Type B pancreatic cell (in vitro differentiated cells): Measurements from ENCODE around the gene AFF3. TPM values are rescaled to one million over a fixed set of nuclear protein-coding genes. Genes with fewer than 3 reads are reported as not detected.

Source experiments
- DNase-seq: peaks from one replicate; pipeline ENCODE4 v3.0.0; 2021; ENCODE audit warnings: mixed read lengths; ENCODE audit not compliant: unreplicated experiment; ENCODE audit errors: extremely low spot score
- H3K27ac Mint-ChIP-seq: 2 replicates; pipeline ENCODE4 v1.8.0; 2021; ENCODE audit warnings: mild to moderate bottlenecking, mixed read lengths
- H3K27me3 Mint-ChIP-seq: 2 replicates; pipeline ENCODE4 v1.8.0; 2021; ENCODE audit warnings: mixed read lengths
- H3K36me3 Mint-ChIP-seq: 2 replicates; pipeline ENCODE4 v1.8.0; 2021; ENCODE audit warnings: mixed read lengths
- H3K4me1 Mint-ChIP-seq: one replicate; pipeline ENCODE4 v1.8.0; 2021; ENCODE audit warnings: mixed read lengths; ENCODE audit not compliant: unreplicated experiment
- H3K4me3 Mint-ChIP-seq: 2 replicates; pipeline ENCODE4 v1.8.0; 2021; ENCODE audit warnings: mild to moderate bottlenecking, mixed read lengths
- H3K9me3 Mint-ChIP-seq: 2 replicates; pipeline ENCODE4 v1.8.0; 2021; ENCODE audit warnings: mixed read lengths
- total RNA-seq: library from RNA; stranded (reverse); gene quantifications from 2 replicates; pipeline ENCODE4 v1.2.1, GENCODE V29; 2021; ENCODE audit warnings: low replicate concordance
- TF ChIP-seq, protein P1 (sequence below): fragments of 200-600 bp; sonication (generic); conservative IDR thresholded peaks from 2 replicates; pipeline ENCODE4 v1.5.0; 2021; ENCODE audit warnings: antibody characterized with exemption, mild to moderate bottlenecking

AFF3 gene
- total RNA-seq, 1 donor from 2014 or later: 29.2 TPM

- TF ChIP-seq, protein P1, sequence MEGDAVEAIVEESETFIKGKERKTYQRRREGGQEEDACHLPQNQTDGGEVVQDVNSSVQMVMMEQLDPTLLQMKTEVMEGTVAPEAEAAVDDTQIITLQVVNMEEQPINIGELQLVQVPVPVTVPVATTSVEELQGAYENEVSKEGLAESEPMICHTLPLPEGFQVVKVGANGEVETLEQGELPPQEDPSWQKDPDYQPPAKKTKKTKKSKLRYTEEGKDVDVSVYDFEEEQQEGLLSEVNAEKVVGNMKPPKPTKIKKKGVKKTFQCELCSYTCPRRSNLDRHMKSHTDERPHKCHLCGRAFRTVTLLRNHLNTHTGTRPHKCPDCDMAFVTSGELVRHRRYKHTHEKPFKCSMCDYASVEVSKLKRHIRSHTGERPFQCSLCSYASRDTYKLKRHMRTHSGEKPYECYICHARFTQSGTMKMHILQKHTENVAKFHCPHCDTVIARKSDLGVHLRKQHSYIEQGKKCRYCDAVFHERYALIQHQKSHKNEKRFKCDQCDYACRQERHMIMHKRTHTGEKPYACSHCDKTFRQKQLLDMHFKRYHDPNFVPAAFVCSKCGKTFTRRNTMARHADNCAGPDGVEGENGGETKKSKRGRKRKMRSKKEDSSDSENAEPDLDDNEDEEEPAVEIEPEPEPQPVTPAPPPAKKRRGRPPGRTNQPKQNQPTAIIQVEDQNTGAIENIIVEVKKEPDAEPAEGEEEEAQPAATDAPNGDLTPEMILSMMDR: no peak
- no peak for DNase-seq
- Mint-ChIP-seq H3K4me3 (no peak overlapping the region), H3K4me1 (peaks cover 19% of the 10 kb centered on the region), H3K27ac (no peak overlapping the region), H3K27me3 (peaks cover 14% of the 10 kb centered on the region), H3K9me3 (no peaks in the 10 kb centered on the region), H3K36me3 (no peaks in the 10 kb centered on the region)
These were observed 122.9 kb downstream of the AFF3 start for GRCh38 chr2:100019499-100019898.

DNA sequence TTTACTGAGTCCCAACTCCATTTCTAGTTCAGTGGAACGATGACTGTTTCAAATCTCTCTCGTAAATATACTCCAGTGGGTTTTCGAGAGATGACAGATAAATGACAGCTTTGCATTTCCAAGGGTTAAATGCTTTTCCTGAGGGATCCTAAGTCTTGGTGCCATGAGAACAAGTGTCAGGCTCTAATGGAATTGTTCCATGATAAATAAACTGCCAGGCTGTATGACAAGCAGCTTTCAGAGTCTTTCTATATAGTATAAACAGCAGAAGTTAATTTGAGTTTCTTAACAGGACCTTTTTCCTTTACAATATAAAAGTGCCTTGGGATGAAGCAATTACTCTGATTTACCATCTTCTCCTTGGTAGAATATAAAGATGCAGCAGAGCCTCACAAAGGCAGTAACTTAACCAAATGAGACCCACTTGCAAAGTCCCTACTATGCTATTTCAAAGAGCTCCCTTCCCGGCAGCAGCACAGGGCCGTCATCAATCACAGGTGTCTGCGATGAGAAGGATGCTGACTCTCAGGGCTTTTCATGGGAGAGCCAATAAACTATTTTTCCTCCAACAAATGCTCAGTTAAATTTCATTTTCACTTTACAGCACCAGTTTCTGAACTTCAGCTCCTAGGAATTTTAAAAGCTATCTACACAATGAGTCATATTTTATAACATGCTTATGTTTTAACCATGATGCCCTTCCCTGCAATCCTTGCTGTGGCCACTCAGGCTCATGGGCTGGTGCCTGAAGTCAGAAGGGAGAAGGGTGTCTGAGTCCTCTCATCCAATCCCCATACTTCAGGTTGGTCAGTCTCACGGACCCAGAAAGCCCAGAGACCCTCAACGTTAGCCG, 123.8 kb downstream of the AFF3 start:
- TF ChIP-seq, protein P1: no peak
- Mint-ChIP-seq H3K9me3 (no peaks in the 10 kb centered on the region), H3K4me3 (no peak overlapping the region), H3K4me1 (peaks cover 24% of the 10 kb centered on the region), H3K36me3 (no peaks in the 10 kb centered on the region), H3K27ac (no peak overlapping the region), H3K27me3 (peaks cover 20% of the 10 kb centered on the region)
- no peak for DNase-seq

DNA sequence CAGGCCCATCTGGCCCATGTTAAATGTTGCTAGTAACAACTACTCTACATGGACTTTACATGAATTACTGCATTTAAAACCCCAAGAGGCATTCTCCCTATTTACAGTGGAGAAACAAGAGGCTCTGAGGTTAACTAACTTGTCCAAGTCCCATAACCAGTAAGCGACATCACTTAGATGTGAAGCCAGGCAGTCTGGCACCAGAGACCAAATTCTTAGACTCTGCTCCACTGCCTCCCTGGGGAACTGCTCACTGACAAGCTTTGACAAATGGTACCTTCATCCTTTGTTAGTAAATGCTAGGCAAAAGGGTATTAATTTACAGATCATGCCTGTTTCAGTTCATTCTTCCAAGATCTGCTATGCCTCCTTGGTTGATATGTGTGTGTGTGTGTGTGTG, 124.8 kb downstream of the AFF3 start:
- no peak overlapping the region for H3K4me3 Mint-ChIP-seq
- no peak for DNase-seq
- TF ChIP-seq, protein P1: no peak
- H3K9me3 Mint-ChIP-seq: no peaks in the 10 kb centered on the region
- H3K4me1 Mint-ChIP-seq: peaks cover 29% of the 10 kb centered on the region
- H3K27ac Mint-ChIP-seq: no peak overlapping the region
- peaks cover 24% of the 10 kb centered on the region for H3K27me3 Mint-ChIP-seq
- H3K36me3 Mint-ChIP-seq: no peaks in the 10 kb centered on the region

- Mint-ChIP-seq H3K9me3 (no peaks in the 10 kb centered on the region), H3K36me3 (no peaks in the 10 kb centered on the region), H3K27ac (no peak overlapping the region), H3K4me1 (peaks cover 29% of the 10 kb centered on the region), H3K27me3 (peaks cover 32% of the 10 kb centered on the region), H3K4me3 (no peak overlapping the region)
- DNase-seq: no peak
- TF ChIP-seq, protein P1: no peak
These were observed 125.6 kb downstream of the AFF3 start for GRCh38 chr2:100016756-100017155.

GRCh38 chr2:100015849-100016248, 126.5 kb downstream of the AFF3 start:
- Mint-ChIP-seq H3K4me1 (peaks cover 34% of the 10 kb centered on the region), H3K36me3 (no peaks in the 10 kb centered on the region), H3K9me3 (no peaks in the 10 kb centered on the region), H3K4me3 (no peak overlapping the region), H3K27ac (no peak overlapping the region), H3K27me3 (peaks cover 28% of the 10 kb centered on the region)
- TF ChIP-seq, protein P1: no peak
- no peak for DNase-seq
